NCI-H2029 treated with DMSO at 0.1 percent for 48 hours (cell line): Measurements from ENCODE around the gene CYP2W1.
"Not testable (repeated sequence)": the region's sequence is repeated elsewhere in the genome, so short reads cannot be mapped to it uniquely, and the experiment has no call there.

Source experiments
- DNase-seq: peaks from one replicate; lab custom pipeline; 2025; lab: John Stamatoyannopoulos, UW

CYP2W1 gene

DNA sequence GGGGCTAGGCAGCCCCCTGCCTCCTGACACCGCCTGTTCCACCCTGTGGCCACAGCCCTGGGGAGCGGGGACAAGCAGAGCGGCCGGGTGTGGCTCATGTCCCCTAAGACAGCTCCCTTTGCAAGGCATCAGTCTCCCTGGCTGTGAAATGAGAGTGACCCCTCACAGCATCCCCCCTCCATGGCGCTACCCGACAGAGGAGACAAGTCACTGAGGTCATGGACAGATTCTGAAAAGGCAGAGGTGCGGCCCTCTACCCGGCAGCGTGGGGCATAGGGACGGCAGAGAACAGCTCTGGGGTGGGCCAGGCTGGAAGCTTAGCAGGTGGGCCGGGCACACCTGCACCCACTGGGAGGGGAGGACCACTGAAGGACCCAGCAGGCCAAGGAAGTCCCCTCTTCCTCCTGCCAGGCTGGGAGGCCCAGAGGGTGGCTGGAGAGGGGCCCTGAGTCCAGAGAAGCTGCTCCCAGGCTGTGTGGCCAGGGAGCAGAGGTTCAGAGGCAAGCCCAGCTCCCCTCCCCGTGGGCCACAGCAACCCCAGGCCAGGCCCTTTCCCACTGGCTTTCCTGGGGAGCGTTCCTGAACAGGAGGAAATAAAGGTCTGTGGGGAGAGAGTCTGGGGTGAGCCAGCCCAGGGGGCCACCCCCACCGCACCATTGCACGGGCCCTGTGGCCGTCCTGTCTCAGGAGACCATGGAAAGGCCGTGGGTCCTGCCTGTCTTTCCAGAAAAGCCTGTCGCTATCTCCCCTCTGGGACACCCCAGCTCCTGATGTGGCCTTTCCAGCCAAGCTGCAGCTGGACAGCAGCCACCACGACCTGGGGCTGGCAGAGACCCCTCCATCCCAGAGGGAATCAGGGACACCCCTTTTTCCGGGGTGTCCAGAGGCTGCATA, 30.2 kb upstream of the CYP2W1 start:
- DNase-seq, result no peak

DNA sequence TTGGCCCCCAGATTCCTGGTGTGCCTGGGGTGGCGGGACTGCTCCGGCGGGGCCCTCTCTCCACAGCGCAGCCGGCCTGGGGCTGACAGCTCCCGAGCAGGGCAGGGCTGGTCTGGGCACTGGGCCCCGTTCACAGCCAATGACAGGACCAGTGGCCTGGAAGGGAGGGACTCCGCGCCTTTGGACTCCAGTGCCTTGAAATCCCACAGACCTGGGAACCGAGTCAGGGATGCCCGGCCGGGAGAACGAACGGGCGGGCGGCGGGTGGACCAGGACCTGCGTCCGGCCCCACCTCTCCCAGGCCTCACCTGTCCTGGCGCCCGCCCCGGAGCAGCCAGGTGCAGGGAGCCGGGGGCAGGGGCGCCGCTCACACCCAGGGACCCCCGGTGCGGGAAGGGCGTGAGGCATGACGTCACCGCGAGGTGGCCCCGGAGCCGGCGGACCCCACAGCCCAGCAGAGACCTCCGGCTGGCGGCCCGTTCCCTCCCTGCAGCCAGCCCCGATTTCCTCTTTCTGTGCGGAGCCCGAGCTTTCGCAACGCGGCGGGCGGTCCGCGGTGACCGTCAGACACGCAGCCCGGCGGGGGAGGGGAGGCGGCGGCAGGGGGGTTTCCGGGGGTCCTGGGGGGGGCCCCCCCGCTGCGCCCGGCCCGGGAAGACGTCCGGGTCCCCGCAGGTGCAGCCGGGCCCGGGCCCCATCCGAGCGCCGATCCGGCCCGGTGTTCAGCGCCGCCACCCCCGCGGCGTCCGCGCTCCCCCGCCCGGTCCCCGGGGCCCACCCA, 29.2 kb upstream of the CYP2W1 start:
- no peak for DNase-seq

DNA sequence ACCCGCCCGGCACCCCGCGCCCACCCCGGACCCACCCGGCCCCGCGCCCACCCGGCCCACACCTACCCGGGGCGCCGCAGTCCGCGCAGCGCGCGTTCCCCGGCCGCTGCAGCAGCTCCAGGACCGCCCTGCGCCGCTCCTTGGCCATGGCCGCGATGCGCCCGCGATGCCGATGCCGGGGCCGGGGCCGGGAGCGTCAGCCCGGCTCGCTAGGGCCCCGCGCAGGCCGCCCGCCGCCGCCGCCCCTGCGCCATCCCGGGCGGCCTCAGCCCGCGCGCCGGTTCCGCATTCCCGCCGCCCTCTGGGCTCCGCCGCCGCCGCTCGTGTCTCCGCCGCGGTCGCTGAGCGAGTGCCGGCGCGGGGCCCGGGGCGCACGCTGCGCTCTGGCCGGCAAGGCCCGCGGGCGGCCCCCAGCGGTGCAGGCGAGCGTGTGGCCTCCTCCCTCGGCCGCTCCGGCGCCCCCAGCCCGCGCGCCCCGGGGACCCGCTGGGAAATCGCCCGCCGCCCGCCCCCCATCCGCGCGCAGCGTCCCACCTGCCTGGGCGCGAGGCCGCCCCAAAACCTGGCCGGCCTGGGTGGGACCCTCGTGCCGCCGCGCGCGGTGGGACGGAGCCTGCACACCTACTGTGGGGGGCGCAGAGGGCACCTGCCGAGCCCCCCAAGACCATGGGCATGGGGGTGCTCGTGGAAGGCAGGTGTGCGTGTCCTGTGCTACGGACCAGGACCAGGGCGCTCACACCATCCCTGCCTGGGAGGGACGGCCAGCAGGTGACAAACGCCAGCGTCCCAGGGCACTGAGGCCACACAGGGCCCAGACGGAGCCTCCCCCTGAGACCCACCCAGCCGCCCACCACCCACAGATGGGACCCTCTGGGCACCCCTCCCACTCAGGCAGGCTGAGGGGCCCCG, 28.4 kb upstream of the CYP2W1 start, which contains the start of gene ADAP1:
Gene ADAP1, minus strand, starts transcription at position 351 of the 909 bp plus-strand sequence. Its CDS starts 203 bp downstream, at position 148.
- no peak for DNase-seq

DNA sequence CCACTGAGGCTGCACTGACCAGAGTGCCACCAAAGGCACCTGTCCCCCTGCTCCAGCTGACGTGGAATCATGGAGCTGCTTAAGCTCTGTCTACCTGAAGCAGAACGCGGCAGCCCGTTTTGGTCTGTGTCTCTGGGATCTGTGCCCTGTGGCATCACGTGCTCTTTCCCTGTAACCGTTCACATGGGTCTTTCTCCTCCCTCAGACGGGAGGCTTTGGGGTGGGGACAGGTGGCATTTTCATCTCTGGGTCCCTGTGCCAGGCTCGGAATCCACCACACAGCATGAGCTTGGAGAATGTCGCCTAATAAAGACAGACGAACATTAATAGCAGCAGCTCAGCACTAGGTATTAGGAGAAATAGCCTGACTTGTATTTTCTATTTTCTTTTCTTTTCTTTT, 26.9 kb upstream of the CYP2W1 start:
- no peak for DNase-seq

DNA sequence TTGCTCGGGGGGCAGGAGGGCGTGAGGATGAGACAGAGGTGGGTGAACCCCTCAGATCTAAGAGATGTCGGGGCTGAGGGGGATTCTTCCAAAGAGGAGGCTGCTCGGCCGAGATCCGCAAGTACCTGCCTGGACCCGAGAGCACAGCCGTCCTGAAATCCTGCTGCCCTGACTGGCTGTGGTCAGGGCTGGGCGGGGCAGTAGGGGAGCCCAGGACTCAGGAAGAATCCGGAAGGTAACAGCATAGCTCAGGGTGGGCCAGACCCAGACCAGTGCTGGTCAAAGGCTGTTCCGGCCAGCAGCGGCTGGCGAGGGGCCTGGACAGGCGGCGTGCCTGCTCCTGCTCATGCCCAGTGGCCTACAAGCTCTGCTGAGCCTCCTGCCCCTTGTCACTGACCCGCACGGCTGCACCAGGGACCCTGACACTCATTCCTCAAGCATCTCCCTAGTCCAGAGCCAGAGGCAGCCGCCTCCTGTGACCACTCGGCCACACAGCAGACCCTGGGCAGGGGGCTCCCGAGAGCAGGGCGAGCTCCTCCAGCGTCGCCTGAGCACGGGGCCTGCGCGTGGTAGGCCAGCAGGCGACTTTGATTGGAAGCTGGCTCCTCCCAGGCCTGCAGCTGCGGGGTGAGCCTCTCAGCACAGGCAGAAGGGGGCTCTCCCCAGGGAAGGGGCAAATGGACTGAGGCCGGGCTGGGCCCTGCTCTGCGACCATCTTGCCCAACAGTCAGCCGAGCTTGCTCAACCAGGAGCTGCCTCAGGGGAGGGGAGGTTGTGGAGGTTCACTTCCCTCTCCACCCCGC, 25.4 kb upstream of the CYP2W1 start:
- DNase-seq, result no peak

DNA sequence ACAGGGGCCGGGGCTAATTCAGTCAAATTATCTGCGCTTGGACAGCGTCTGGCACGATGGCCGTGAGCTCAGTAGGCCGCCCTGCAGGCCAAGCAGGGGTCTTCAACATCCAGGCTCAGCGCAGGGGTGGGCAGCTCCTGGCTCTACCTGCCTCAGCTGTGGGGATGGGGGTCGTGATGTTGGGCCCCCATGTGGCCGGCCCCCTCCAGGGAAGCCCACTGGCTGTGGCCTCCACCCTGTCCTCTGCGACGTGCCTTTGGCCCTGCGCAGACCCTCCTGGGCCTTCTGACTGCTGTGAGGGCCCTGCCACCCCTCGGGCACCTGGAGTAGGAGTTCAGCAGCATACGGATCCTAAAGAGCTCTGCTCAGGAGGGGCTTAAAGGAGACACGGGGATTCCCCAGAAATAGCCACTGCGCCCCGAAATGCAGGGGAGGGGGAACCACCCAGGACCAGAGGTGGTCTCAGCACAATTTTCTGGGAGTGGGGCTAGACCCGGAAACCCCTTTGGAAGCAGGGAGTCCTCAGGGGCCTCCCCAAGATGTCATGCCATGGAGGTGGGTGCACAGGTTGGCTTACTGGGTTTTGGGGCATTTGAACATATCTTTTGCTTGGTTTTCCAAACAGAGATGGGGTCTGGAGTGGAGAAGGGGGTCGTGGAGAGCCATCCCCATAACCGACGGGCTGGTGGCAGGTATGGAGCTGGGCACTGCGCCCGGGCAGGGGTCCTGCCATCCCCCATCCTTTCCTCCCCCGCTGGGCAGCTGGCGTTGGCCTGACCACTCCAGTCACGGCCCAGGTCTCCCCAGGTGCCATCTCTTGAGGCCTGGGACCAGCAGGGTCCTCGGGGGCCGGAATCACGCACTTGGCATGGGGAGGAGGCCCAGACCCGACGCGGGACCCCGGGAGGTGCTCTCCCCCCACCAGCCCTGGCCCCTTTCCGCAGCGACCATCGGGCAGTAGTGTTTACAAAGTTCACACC, 24.5 kb upstream of the CYP2W1 start:
- DNase-seq, result no peak

DNA sequence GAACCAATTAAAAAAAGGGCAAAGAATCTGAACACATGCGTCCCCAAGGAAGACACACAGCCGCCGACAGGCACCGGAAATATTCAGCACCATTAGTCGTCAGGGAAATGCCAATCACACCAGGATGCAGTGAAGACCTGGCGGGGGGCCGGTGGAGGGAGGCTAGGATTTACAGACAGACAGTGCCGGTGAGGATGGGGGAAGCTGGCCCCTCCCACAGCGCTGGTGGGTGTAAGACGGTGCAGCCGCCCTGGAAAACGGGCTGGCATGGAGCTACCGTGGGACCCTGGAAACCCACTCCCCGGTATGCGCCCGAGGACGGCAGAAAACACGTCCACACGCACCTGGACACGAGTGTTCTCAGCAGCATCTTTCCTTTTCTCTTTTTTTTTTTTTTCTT, 23.7 kb upstream of the CYP2W1 start:
- no peak for DNase-seq

DNA sequence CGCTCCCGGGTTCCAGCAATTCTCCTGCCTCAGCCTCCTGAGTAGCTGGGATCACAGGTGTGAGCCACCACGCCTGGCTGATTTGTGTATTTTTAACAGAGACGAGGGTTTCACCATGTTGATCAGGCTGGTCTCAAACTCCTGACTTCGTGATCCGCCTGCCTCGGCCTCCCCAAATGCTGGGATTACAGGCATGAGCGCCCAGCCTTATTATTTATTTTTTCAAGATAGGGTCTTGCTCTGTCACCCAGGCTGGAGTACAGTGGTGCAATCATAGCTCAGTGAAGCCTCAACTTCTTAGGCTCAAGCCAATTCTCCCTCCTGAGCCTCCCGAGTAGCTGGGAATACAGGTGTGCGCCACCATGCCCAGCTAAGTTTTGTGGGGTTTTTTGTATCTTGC, 23.2 kb upstream of the CYP2W1 start:
- not testable (repeated sequence) for DNase-seq

DNA sequence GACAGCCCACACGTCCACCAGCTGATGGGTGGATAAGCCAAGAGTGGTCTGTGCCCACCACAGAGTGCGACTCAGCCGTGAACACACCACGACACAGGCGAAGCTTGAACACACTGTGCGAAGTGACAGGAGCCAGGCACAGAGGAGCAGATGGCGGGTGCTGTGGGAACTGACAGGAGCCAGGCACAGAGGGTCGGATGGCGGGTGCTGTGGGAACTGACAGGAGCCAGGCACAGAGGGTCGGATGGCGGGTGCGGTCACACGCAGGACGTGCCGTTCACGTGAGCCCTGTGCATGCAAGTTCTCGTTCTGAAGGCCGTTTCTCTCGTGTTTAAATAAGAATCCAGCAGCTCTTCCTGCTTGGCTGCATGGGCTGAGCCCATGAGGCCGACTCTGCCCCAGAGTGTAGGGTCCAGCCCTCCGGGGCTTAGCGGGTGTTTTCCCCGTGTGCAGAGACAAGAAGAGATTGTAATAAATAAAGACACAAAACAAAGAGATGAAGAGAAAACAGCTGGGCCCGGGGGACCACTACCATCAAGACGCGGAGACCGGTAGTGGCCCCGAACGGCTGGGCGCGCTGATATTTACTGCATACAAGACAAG, 22.6 kb upstream of the CYP2W1 start:
- DNase-seq, result no peak

DNA sequence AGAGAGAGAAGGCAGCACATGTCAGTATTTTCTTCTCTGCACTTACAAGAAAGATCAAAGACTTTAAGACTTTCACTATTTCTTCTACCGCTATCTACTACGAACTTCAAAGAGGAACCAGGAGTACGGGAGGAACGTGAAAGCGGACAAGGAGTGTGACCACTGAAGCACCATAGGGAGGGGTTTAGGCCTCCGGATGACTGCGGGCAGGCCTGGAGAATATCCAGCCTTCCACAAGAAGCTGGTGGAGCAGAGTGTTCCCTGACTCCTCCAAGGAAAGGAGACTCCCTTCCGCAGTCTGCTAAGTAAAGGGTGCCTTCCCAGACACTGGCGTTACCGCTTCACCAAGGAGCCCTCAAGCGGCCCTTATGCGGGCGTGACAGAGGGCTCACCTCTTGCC, 22.0 kb upstream of the CYP2W1 start:
- not testable (repeated sequence) for DNase-seq

DNA sequence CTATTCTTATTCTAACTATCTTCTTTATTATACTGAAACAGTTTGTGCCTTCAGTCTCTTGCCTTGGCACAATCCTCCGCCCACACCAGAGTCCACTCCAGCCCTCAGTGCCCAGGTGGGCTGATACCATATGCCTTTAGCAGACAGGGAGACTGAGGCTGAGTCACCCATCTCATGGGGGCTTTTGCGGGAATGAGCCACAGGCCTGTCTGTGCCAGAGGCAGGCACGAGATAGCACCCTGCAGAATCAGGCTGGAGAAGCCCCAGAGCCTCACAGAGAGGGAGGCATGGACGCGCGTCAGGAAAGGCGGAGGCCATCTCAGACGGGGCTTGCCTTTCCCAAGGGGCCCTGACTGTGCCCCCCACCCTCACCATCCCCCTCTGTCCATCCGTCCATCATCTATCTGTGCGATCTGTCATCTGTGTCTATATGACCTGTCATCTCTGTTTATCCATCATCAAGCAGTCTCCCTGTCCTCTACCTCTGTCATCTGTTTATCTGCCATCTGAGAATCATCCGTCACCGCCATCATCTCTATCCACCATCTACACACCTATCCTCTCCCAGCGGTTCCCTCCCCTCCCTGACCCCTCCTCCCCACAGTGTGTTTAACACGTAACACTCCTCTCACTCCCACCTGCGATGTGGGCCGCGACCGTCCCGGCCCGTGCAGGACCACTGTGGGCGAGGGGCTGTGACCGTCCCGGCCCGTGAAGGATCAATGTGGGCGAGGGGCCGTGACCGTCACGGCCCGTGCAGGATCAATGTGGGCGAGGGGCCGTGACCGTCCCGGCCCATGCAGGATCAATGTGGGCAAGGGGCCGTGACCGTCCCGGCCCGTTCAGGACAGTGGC, 21.2 kb upstream of the CYP2W1 start:
- no peak for DNase-seq

DNA sequence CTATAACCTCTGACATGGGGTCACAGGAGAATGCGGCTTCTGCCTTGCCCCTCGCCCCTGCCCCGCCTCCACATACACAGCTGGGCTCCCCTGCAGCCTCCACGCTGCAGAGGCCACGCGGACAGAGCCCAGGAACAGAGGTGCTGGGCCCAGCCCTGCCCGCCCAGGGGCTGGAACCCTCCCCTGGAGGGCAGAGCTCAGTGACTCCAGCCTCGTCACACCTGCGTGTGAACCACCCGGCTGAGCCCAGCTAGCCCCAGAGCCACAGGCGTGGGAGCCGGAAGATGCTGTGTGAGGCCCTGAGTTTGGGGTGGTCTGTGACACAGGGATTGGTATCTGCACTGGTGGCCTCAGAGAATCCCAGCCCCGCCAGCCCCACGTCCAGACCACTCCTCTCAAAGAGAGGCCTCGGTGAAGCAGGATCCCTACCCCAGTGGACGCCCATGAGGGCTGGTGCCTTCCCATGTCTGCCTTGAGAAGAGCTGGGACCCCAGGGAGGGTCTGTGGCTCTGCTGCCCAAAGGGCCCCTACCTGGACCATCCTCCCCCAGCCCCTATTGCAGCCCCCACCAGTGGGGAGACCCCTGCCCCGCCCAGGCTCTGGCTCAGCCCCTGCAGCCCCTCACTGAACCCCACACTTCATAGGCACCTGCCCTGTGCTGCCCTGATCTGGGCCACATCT, 20.4 kb upstream of the CYP2W1 start:
- no peak for DNase-seq

DNA sequence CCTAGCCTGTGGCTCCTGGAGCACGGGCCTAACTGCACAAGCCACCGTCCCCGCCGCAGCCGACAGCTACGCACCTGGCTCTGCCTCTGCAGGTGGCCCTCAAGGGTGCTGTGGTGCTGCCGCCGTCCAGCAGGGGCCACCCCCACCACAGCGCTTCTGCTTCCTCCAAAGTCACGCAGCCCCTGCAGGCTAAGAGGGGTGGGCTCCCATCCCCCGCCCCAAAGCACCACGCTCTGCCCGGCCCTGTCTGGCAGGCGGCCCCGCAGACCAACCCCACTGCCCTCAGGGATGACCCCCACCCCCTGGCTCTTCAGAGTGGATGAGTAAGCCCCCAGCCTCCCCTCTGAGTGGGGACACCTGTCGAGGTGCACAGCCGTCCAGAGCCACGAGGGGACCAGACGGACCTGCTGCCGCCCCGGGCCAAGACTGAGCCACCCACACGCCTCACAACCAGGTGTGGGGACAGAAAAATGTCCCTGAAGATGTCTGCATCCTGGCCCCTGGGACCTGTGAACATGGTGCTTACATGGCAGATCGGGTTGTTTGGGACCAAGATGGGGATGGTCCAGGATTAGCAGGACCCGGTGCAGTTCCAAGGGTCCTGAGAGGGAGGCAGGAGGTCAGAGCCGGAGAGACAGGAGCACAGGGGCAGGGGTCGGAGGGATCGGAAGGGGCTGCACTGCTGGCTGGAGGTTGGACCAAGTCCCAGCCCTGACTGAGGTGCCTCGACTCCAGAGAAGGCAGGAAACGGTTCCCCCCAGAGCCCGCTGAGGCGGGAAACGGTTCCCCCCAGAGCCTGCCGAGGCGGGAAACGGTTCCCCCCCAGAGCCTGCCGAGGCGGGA, 19.5 kb upstream of the CYP2W1 start:
- no peak for DNase-seq

DNA sequence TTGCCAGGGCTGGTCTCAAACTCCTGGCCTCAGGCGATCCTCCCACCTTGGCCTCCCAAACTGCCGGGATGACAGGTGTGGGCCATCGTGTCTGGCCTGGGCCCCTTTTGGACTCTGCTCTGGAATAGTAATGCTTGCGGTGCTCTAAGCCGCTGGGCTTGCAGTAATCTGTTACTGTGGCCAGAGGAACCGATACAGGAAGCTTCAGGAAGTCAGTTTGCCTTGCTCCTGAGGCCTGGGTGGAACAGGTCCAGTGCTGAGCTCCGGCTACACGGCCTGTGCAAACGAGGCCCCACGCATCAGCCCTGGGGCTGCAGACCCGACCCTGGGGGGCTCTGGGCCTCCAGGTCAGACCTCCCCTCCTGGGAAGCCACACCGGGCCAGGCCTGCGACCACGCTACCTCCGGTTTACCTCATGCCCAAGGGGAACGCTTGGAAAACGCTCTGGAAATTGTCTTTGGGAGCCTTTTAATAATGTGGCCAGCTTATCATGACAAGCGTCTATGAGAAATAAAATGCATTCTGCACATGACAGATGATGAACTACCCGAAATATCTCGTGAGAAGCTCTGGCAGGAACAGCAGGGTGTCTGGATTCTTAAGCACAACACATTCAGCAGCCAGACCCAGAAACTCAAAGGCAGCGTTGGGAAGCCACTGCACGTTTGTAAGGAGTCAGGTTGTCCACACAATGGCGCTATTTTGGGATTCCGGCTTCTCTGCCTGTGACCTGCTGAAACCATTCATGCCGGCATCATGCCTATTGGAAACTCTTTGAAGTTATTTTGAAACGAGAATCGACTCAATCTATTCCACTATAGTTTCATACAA, 18.4 kb upstream of the CYP2W1 start:
- DNase-seq, result no peak

DNA sequence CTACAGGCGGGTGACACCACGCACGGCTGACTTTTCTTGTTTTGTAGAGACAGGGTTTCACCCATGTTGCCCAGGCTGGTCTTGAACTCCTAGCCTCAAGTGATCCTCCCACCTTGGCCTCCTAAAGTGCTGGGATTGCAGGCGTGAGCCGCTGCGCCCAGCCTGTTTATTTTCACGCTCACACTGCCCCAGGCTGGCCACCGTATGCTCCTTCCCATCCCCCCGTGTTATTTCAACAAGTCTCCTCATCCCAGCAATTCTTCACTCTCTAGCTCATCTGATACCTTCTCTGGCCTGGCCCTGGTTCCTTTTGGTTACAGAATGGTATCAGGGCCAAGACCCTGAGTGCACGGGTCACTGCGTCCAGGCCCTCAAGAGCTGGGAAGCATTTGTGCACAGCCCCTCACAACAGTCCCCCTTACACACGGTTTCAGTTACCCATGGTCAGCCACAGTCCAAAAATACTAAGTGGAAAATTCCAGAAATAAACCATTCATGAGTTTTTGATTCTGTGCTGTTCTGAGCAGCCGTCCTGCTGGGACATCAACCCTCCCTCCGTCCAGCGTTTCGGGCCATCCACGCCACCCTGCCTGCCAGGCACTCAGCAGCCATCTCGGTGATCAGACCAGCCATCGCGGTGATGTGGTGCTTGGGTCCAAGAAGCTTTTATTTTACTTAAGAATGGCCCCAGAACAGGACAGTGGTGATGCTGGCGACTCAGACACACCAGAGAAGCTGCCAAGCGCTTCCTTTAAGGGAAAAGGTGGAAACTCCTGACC, 16.5 kb upstream of the CYP2W1 start:
- no peak for DNase-seq
